ENCODE data around the gene CDRT4.
A peak's percentile ranks its signal among the peaks of the same experiment; 100 is the strongest.

CDRT4 gene

GRCh38 chr17:15468126-15468525 lies 705 bp upstream of the CDRT4 start:
- TF ChIP-seq Cebpa-rat (IDR thresholded peaks at IDR 0.05), result no peak
- Histone ChIP-seq H3K4me3 (no peak overlapping the region), H3K36me3 (no peaks in the 10 kb centered on the region), H3K4me1 (no peaks in the 10 kb centered on the region), H3K27ac (no peak overlapping the region), H3K4me2 (no peak overlapping the region), H3K9ac (no peak overlapping the region), H3K27me3 (no peaks in the 10 kb centered on the region), H3K9me3 (replicated peaks in 1 of 11) (no peaks in the 10 kb centered on the region), H4K20me1 (no peaks in the 10 kb centered on the region)

DNA sequence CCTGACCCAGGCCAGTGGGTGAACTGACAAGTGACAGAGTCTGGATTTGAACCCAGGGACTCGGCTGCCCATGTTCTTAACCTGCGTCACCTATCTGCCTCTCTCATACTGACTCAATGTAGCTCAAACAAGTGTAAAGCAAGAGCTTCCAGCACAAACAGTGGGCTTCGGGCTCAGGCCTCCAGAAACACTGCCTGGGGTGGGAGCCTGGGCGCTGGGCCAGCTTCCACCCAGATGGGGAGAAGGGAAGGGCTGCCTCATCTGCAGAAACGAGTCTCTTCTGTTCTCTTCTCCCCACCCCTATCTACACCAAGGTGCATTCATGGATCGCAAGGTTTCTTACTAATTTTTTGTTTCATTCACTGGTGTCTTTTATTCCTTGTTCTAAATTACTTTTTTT lies 1.3 kb downstream of the CDRT4 start:
- H3K9ac ChIP-seq, result no peak overlapping the region
- no peaks in the 10 kb centered on the region for H3K4me1 ChIP-seq
- no peaks in the 10 kb centered on the region for H3K36me3 ChIP-seq
- TF ChIP-seq Cebpa-rat (IDR thresholded peaks at IDR 0.05), result no peak
- H3K4me2 ChIP-seq, result no peak overlapping the region
- no peak overlapping the region for H3K4me3 ChIP-seq
- H4K20me1 ChIP-seq, result no peaks in the 10 kb centered on the region
- no peaks in the 10 kb centered on the region for H3K27me3 ChIP-seq
- no peak overlapping the region for H3K27ac ChIP-seq
- H3K9me3 ChIP-seq (replicated peaks in 1 of 11), result peaks cover 0 to 3% (median 0%) of the 10 kb centered on the region in 11 experiments; a peak in 2 of 22 replicates

DNA sequence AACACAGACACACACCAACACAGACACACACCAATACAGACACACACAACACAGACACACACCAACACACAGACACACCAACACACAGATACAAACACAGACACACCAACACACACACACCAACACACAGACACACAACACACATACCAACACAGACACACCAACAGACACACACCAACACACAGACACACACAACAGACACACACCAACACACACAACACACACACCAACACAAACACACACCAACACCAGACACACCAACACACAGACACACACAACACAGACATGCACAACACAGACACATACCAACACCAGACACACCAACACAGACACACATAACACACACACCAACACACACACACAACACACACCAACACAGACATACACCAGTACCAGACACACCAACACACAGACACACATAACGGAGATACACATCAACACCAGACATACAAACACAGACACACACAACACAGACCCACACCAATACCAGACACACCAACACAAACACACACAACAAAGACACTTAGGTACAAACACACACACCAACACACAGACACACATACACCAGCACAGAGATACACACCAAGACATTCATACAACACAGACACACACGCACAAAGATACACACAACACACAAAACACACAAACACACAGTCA lies 2.2 kb downstream of the CDRT4 start:
- H3K27ac ChIP-seq, result no peak overlapping the region
- no peaks in the 10 kb centered on the region for H3K4me1 ChIP-seq
- no peak overlapping the region for H3K9ac ChIP-seq
- TF ChIP-seq Cebpa-rat (IDR thresholded peaks at IDR 0.05), result no peak
- peaks cover 0 to 5% (median 0%) of the 10 kb centered on the region in 11 experiments; a peak in 2 of 22 replicates for H3K9me3 ChIP-seq (replicated peaks in 1 of 11)
- no peak overlapping the region for H3K4me2 ChIP-seq
- H3K27me3 ChIP-seq, result no peaks in the 10 kb centered on the region
- no peak overlapping the region for H3K4me3 ChIP-seq
- H3K36me3 ChIP-seq, result no peaks in the 10 kb centered on the region
- no peaks in the 10 kb centered on the region for H4K20me1 ChIP-seq

DNA sequence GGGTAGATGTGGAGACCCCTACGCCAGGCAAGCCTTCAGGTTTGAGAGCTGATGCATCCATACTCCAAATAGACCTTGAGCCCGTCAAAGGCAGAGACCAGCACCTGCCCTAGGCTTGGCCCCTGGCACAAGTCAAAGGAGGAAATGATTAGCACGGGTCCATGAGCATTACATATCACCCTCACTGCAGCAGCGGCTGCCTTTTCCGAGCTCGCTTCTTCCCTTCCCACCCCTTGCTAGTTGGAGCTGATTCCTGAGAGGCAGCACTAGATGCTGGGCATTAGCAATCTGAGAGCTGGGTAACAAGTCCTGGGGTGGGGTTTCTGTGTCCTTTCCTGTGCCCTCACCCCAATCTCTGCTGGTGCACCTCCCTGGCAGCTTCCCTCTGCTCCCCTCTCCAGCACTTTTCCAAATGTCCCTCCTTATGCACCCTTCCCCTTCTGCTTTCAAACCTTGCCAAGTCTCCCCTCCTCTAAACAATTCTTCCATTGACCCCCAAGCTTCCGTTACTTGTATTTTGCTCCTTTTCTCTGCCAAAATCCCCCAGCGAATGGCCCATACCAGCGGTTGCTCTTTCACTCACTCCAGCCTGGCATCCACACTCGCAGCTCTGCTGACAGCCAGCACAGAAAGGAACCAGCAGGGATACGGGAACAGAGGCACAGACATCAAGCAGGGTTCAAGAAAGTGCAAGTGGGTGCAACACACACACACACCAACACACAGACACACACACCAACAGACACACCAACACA lies 3.0 kb downstream of the CDRT4 start:
- Histone ChIP-seq H3K36me3 (no peaks in the 10 kb centered on the region), H3K4me3 (no peak overlapping the region), H3K9me3 (replicated peaks in 1 of 11) (peaks cover 0 to 5% (median 0%) of the 10 kb centered on the region in 11 experiments; a peak in 2 of 22 replicates), H3K27ac (no peak overlapping the region), H3K4me2 (no peak overlapping the region), H4K20me1 (no peaks in the 10 kb centered on the region), H3K4me1 (no peaks in the 10 kb centered on the region), H3K27me3 (no peaks in the 10 kb centered on the region), H3K9ac (no peak overlapping the region)
- no peak for TF ChIP-seq Cebpa-rat (IDR thresholded peaks at IDR 0.05)

DNA sequence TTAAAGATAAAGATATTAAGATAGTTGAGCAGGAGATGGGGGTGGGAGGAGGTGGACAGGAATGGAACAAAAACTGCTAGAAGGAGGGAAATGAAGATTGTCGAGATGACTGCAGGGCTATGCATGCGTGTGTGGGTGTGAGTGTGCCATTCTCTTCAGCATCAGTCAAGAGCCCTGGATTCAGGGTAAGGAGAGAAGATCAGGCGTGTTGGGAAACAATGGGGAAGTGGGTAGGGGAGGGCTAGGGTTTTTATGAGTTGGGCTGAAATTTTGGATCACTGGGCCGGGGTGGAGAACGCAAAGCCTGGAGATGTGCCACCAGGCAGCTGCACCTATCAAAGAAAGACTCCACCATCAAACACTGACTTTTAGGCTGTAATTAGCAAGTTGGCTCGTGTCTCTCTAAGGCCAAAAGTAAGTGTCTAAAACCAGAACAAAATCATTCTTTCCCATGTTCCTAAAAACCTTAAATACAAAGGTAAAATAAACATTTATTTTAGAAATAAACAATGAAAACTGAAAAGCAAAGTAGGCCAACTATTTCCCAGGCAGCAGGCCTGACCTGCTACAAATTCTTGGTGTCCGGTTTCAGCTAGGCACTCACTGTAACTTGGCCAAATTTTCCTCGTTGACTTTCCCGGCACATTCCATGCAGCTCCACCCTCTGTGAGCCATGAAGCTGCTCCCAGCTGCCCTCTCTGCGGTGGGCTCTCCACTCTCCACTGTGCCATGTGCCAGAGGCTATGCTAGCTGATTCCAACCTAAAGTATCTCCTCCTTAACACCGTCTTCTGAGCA lies 4.2 kb downstream of the CDRT4 start:
- H3K4me3 ChIP-seq, result no peak overlapping the region
- H3K4me2 ChIP-seq, result no peak overlapping the region
- no peak for TF ChIP-seq Cebpa-rat (IDR thresholded peaks at IDR 0.05)
- no peaks in the 10 kb centered on the region; a peak in 1 of 20 replicates for H3K4me1 ChIP-seq
- no peak overlapping the region for H3K9ac ChIP-seq
- no peaks in the 10 kb centered on the region for H3K27me3 ChIP-seq
- H4K20me1 ChIP-seq, result no peaks in the 10 kb centered on the region
- H3K27ac ChIP-seq, result no peak overlapping the region
- no peaks in the 10 kb centered on the region for H3K36me3 ChIP-seq
- H3K9me3 ChIP-seq (replicated peaks in 1 of 11), result peaks cover 0 to 5% (median 0%) of the 10 kb centered on the region in 11 experiments; a peak in 2 of 22 replicates

GRCh38 chr17:15457723-15458094 lies 9.7 kb downstream of the CDRT4 start:
- Histone ChIP-seq H3K4me3 (no peak overlapping the region), H3K27ac (no peak overlapping the region), H3K27me3 (no peaks in the 10 kb centered on the region), H3K9me3 (replicated peaks in 1 of 11) (peaks cover 5 to 17% (median 11%) of the 10 kb centered on the region in 11 experiments; a peak in 20 of 22 replicates), H4K20me1 (no peaks in the 10 kb centered on the region), H3K36me3 (no peaks in the 10 kb centered on the region), H3K9ac (no peak overlapping the region), H3K4me1 (peaks cover 0 to 14% (median 9%) of the 10 kb centered on the region in 10 experiments; a peak in 12 of 20 replicates), H3K4me2 (peak overlapping the region in 9 of 11 experiments; percentile 10 to 50 (median 41); a peak in 13 of 22 replicates)
- TF ChIP-seq Cebpa-rat (IDR thresholded peaks at IDR 0.05), result no peak

DNA sequence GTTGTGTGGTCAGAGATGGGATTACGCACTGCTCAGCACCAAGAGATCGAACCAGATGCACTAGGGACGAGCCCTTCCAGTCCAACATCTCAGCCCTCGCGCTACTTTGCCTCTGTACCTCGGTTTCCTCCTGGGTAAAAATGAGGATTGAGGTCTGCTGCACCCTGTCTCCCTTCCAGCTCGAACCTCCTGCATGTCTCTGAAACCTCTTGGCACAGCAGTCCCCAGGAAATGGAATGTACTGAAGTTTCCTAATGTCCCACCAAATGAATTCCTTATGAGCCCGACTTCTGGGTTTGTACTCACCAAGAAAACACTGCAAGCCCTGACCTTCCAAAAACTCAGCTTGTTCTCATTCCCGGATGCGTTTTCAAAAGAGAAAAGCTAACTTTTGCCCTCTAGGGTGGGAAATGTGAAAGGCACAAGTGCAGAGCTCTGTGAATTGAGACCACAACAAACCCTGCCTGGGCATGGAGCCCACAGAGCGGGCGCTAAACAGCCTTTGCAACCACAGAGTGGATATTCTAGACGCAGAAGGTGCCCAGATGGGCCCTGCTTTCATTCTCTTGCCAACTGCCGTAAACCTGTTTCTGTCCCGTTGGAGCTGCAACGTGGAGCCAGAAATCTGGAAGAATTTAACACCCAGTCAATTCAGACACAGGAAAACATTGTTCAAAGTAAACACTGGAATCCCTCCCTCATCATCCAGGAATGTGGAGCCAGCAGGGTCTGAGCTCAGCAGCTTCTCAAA lies 10.3 kb downstream of the CDRT4 start:
- Histone ChIP-seq H3K4me2 (peak overlapping the region in 9 of 11 experiments; percentile 10 to 50 (median 41); a peak in 16 of 22 replicates), H3K9me3 (replicated peaks in 1 of 11) (peaks cover 5 to 17% (median 11%) of the 10 kb centered on the region in 11 experiments; a peak in 20 of 22 replicates), H3K27me3 (no peaks in the 10 kb centered on the region), H3K9ac (no peak overlapping the region), H3K27ac (no peak overlapping the region), H3K4me1 (peaks cover 0 to 14% (median 9%) of the 10 kb centered on the region in 10 experiments; a peak in 12 of 20 replicates), H3K36me3 (no peaks in the 10 kb centered on the region), H3K4me3 (no peak overlapping the region), H4K20me1 (no peaks in the 10 kb centered on the region)
- TF ChIP-seq Cebpa-rat (IDR thresholded peaks at IDR 0.05), result no peak

GRCh38 chr17:15456496-15456895 lies 10.9 kb downstream of the CDRT4 start:
- Histone ChIP-seq H3K27ac (no peak overlapping the region), H3K4me1 (peaks cover 0 to 14% (median 9%) of the 10 kb centered on the region in 10 experiments; a peak in 12 of 20 replicates), H3K9ac (no peak overlapping the region), H3K4me3 (no peak overlapping the region), H4K20me1 (no peaks in the 10 kb centered on the region), H3K4me2 (peak overlapping the region in 1 of 11 experiments; percentile 29; a peak in 2 of 22 replicates), H3K36me3 (no peaks in the 10 kb centered on the region), H3K9me3 (replicated peaks in 1 of 11) (peaks cover 5 to 17% (median 11%) of the 10 kb centered on the region in 11 experiments; a peak in 20 of 22 replicates), H3K27me3 (no peaks in the 10 kb centered on the region)
- no peak for TF ChIP-seq Cebpa-rat (IDR thresholded peaks at IDR 0.05)

Measured in BLaER1 treated with 17β-estradiol and CSF1 and Interleukin-3, amounts not matched to agents 10 nM and 100 nM (cell line).